WI38 (cell line): Measurements from ENCODE around the gene NAA10.

Experiments
- H3K4me3 ChIP-seq: 2 replicates; pipeline ENCODE4 v1.5.1; 2011; ENCODE audit warnings: low read depth, mild to moderate bottlenecking, control low read depth, low read length
- TF ChIP-seq, protein P1 (sequence below): IDR thresholded peaks from 2 replicates; pipeline ENCODE4 v1.5.1; 2012; ENCODE audit warnings: low read depth, mild to moderate bottlenecking, control low read depth, low read length

NAA10 gene

GRCh38 chrX:153945956-153946943 lies 11.4 kb upstream of the NAA10 start:
- no peak overlapping the region for H3K4me3 ChIP-seq
- TF ChIP-seq, protein P1, sequence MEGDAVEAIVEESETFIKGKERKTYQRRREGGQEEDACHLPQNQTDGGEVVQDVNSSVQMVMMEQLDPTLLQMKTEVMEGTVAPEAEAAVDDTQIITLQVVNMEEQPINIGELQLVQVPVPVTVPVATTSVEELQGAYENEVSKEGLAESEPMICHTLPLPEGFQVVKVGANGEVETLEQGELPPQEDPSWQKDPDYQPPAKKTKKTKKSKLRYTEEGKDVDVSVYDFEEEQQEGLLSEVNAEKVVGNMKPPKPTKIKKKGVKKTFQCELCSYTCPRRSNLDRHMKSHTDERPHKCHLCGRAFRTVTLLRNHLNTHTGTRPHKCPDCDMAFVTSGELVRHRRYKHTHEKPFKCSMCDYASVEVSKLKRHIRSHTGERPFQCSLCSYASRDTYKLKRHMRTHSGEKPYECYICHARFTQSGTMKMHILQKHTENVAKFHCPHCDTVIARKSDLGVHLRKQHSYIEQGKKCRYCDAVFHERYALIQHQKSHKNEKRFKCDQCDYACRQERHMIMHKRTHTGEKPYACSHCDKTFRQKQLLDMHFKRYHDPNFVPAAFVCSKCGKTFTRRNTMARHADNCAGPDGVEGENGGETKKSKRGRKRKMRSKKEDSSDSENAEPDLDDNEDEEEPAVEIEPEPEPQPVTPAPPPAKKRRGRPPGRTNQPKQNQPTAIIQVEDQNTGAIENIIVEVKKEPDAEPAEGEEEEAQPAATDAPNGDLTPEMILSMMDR, result no peak

DNA sequence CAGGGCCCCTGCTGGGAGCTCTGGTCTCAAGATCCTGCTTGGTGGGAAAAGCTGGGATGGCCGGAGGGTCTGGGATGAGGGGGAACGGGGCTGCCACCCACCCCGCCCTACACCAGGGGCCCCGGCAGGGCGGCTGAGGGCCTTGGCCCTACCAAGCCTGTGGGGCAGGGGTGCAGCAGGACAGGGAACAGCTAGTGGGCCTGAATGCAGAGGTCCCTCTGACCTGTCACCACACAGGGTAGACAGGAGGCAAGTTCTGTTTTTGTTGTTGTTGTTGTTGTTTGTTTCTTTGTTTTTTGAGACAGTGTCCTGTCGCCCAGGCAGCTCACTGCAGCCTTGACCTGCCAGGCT lies 9.9 kb upstream of the NAA10 start:
- TF ChIP-seq, protein P1, result no peak
- no peak overlapping the region for H3K4me3 ChIP-seq

- TF ChIP-seq, protein P1, result no peak
- no peak within 1 kb of the TSS for H3K4me3 ChIP-seq
These were observed 9.4 kb upstream of the NAA10 start, which contains the start of gene RENBP for GRCh38 chrX:153944140-153944799. RENBP (minus strand) TSS chrX:153944643; CDS start chrX:153944610, 33 bp downstream.

DNA sequence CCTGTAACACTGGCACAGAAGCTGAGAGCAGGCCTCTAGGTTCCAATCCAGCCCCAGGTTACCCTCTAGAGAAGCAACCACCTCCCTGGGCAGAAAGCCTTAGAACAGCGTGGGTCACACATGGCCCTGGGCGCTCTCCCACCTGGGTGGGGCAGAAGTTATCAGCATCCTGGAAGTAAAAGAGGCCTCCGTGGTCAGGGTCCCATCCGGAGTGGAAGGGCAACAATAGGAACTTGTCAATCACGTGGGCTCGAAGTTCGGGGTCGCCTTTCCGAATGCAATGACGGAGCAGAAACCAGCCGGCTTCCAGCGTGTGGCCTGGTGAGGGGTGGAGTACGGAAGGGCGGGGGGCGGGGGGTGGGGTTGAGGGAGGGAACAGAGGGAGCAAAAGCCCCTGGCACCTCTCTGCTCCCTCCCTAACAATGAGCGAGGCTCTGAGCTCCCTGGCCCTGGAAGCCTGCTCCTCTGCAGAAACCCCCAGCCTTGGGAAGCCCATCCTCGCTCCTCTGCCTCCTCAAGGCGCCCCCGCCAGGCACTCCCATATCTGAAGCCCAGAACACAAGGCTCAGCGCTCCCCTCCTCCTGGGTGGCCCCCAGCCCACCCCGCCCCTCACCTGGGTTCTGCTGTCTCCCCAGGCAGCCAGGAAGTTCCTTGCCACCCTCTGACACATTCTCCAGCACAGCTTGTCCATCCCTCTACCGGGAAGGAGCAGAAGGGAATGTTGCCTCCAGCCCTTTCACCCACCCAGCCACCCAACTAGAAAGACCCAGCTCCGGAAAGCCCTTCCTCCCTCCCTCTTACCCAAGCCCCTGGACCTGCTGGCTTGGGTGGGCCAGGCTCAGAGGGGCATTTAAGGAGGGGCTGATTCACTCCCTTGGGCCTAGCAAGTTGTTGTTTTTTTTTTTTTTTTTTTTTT lies 6.8 kb upstream of the NAA10 start:
- no peak overlapping the region for H3K4me3 ChIP-seq

DNA sequence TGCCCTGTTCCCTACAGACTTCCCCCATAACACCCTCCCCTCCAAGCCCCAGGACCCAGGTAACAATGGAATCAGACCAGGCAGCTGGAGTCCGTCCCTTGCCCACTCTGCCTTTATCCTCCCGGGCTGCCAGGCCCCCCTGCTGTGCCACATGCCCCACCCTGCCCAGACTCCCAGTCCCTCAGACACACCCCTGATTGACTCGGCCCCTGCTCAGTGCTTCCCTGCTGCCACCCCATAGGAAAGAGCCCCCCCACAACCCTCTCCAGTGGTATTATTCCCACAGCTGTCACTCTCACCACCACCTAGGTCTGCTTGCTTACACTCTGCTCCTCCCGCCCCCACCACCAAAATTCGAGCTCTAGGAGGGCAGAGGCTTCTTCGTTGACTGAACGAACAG lies 4.7 kb upstream of the NAA10 start:
- no peak overlapping the region for H3K4me3 ChIP-seq
- TF ChIP-seq, protein P1, result no peak

More for the DNA sequence above, 6.8 kb upstream of the NAA10 start:
- TF ChIP-seq, protein P1, result no peak

DNA sequence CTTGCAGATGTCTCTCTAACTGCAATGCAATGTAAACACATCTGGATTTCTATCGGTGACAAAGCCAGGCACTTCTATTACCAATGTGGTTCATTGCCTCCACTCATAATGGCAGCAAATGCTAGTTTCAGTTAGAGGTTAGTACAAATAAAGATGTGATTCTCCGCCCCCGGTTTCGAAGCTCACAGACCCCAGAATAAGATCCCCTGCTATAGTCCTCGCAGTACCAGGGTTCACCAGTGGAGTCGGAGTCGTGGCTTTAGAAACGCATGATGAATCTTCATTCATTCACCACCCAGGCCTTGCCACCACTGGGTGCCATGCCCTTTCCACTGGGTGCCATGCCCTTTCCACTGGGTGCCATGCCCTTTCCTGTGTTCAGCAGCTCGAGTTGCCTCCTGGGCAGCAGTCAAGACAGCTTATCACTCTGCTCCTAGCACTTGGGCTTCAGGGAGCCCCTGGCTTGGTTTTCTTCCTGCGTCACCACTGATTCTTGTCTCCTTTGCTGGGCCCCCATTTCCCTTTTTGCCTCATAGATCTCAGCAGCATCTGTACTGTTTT lies 3.5 kb upstream of the NAA10 start:
- H3K4me3 ChIP-seq, result no peak overlapping the region
- TF ChIP-seq, protein P1, result no peak
